ENCODE measurements around the gene EIF2B1.

EIF2B1 gene

GRCh38 chr12:123633379-123634141 lies at the start of gene EIF2B1, which contains the start of gene GTF2H3:
Gene EIF2B1, minus strand, starts transcription at chr12:123633686. Its CDS starts 129 bp downstream, at chr12:123633557.
Gene GTF2H3, plus strand, starts transcription at chr12:123633829. Its CDS starts 31 bp downstream, at chr12:123633860.
- peak; percentile 81 for DNase-seq

GRCh38 chr12:123681605-123682004 lies 48.1 kb upstream of the EIF2B1 start:
- no peak for DNase-seq

GRCh38 chr12:123678981-123679380 lies 45.5 kb upstream of the EIF2B1 start:
- DNase-seq, result no peak

GRCh38 chr12:123676616-123677320 lies 43.3 kb upstream of the EIF2B1 start:
- DNase-seq, result no peak

GRCh38 chr12:123675436-123675835 lies 42.0 kb upstream of the EIF2B1 start:
- no peak for DNase-seq

GRCh38 chr12:123671876-123672275 lies 38.4 kb upstream of the EIF2B1 start:
- DNase-seq, result no peak

- peak; percentile 38 for DNase-seq
Observed at GRCh38 chr12:123670882-123671728, 37.6 kb upstream of the EIF2B1 start, which contains the start of gene TCTN2. Gene TCTN2, plus strand, starts transcription at chr12:123671113. Its CDS starts 128 bp downstream, at chr12:123671241.

- DNase-seq, result no peak
Observed at GRCh38 chr12:123667771-123668170, 34.3 kb upstream of the EIF2B1 start.

GRCh38 chr12:123659996-123660727 lies 26.7 kb upstream of the EIF2B1 start:
- DNase-seq, result no peak

GRCh38 chr12:123657211-123657610 lies 23.7 kb upstream of the EIF2B1 start:
- no peak for DNase-seq

GRCh38 chr12:123656392-123656791 lies 22.9 kb upstream of the EIF2B1 start:
- DNase-seq, result no peak

GRCh38 chr12:123655420-123655819 lies 21.9 kb upstream of the EIF2B1 start:
- DNase-seq, result no peak

- DNase-seq, result no peak
Observed at GRCh38 chr12:123654129-123654701, 20.7 kb upstream of the EIF2B1 start.

GRCh38 chr12:123648401-123648800 lies 14.9 kb upstream of the EIF2B1 start:
- DNase-seq, result no peak

GRCh38 chr12:123645878-123646277 lies 12.4 kb upstream of the EIF2B1 start:
- DNase-seq, result no peak

GRCh38 chr12:123645380-123645779 lies 11.9 kb upstream of the EIF2B1 start:
- no peak for DNase-seq

- no peak for DNase-seq
Observed at GRCh38 chr12:123643911-123644310, 10.4 kb upstream of the EIF2B1 start.

GRCh38 chr12:123634142-123634561 lies 666 bp upstream of the EIF2B1 start:
- no peak for DNase-seq

- DNase-seq, result no peak
Observed at GRCh38 chr12:123621619-123622530, 11.6 kb downstream of the EIF2B1 start.

- DNase-seq, result no peak
Observed at GRCh38 chr12:123621101-123621500, 12.4 kb downstream of the EIF2B1 start.

- DNase-seq, result no peak
Observed at GRCh38 chr12:123617580-123617979, 15.9 kb downstream of the EIF2B1 start.
